Tibial nerve (tissue), 3 donors: ENCODE results near the gene SLC38A5.

Source experiments
- CTCF ChIP-seq, 5 experiments: fragments of 200-600 bp in 3 of 5; fragments of 450-650 bp in 2 of 5; sonication (generic) in 3 of 5; IDR thresholded peaks; one replicate each; pipeline ENCODE4 v1.5.1; 2016 to 2019; ENCODE audit warnings: antibody characterized with exemption in 5 of 5, mild to moderate bottlenecking in 3 of 5, moderate library complexity in 2 of 5
- POLR2A ChIP-seq, 2 donors: fragments of 450-650 bp; IDR thresholded peaks; one replicate each; pipeline ENCODE4 v1.6.1; 2017; ENCODE audit warnings: antibody characterized with exemption in 2 of 2, mild to moderate bottlenecking in 2 of 2, moderate library complexity in 2 of 2

GRCh38 chrX:48491809-48492208 is 21.7 kb upstream of the SLC38A5 start:
- no peak for TF ChIP-seq CTCF (IDR thresholded peaks at IDR 0.05)
- TF ChIP-seq POLR2A (IDR thresholded peaks at IDR 0.05) = no peak
